SK-N-SH treated with all-trans-retinoic acid at 6 μM for 48 hours (cell line): ENCODE results near the gene CES3.

Source experiments
- ATAC-seq: fragments of 200-7000 bp; cut with Tn5 transposase; 3 replicates; pipeline ENCODE4 v1.9.1; 2020; ENCODE audit warnings: mild to moderate bottlenecking, moderate library complexity
- ARNTL ChIP-seq: fragments of 450-650 bp; formaldehyde crosslinking; IDR thresholded peaks from 2 replicates; pipeline ENCODE4 v1.5.0; 2020; ENCODE audit warnings: low read depth, mild to moderate bottlenecking, moderate library complexity, borderline replicate concordance
- BACH2 ChIP-seq: fragments of 250-450 bp; sonication (Bioruptor Pico); IDR thresholded peaks from 2 replicates; pipeline ENCODE4 v1.9.0; 2021; ENCODE audit warnings: mild to moderate bottlenecking, borderline replicate concordance
- CREB5 ChIP-seq: fragments of 250-450 bp; sonication (Bioruptor Pico); IDR thresholded peaks from 2 replicates; pipeline ENCODE4 v1.5.1; 2020; ENCODE audit warnings: low read depth, mild to moderate bottlenecking, moderate library complexity
- CSDC2 ChIP-seq: fragments of 250-450 bp; sonication (Bioruptor Pico); IDR thresholded peaks from 2 replicates; pipeline ENCODE4 v1.5.0; 2020; ENCODE audit warnings: mild to moderate bottlenecking, moderate library complexity
- CSRNP3 ChIP-seq: fragments of 250-450 bp; sonication (Bioruptor Pico); IDR thresholded peaks from 2 replicates; pipeline ENCODE4 v1.5.1; 2021; ENCODE audit warnings: mild to moderate bottlenecking, moderate library complexity
- ESRRG ChIP-seq: fragments of 250-450 bp; sonication (Bioruptor Pico); IDR thresholded peaks from 2 replicates; pipeline ENCODE4 v1.6.1; 2021; ENCODE audit warnings: mild to moderate bottlenecking
- GLIS3 ChIP-seq: fragments of 250-450 bp; sonication (Bioruptor Pico); IDR thresholded peaks from 2 replicates; pipeline ENCODE4 v1.5.0; 2020; ENCODE audit warnings: mild to moderate bottlenecking, moderate library complexity
- ISL1 ChIP-seq: fragments of 250-450 bp; sonication (Bioruptor Pico); IDR thresholded peaks from 2 replicates; pipeline ENCODE4 v2.1.2; 2022; ENCODE audit warnings: mild to moderate bottlenecking, moderate library complexity
- OSR1 ChIP-seq: fragments of 250-450 bp; sonication (Bioruptor Pico); IDR thresholded peaks from 2 replicates; pipeline ENCODE4 v1.8.0; 2022; ENCODE audit warnings: moderate library complexity, mild to moderate bottlenecking, inconsistent platforms
- PATZ1 ChIP-seq: fragments of 250-450 bp; sonication (Bioruptor Pico); IDR thresholded peaks from 2 replicates; pipeline ENCODE4 v1.8.0; 2020; ENCODE audit warnings: mild to moderate bottlenecking, moderate library complexity, borderline replicate concordance
- PPARA ChIP-seq: fragments of 250-450 bp; sonication (Bioruptor Pico); IDR thresholded peaks from 2 replicates; pipeline ENCODE4 v1.5.0; 2020; ENCODE audit warnings: mild to moderate bottlenecking, borderline replicate concordance
- RARB ChIP-seq: fragments of 250-450 bp; sonication (Bioruptor Pico); IDR thresholded peaks from 2 replicates; pipeline ENCODE4 v1.8.0; 2021; ENCODE audit warnings: mild to moderate bottlenecking, moderate library complexity
- SNAI2 ChIP-seq: fragments of 250-450 bp; sonication (Bioruptor Pico); IDR thresholded peaks from 2 replicates; pipeline ENCODE4 v1.5.0; 2020; ENCODE audit warnings: mild to moderate bottlenecking, moderate library complexity
- TCF4 ChIP-seq: fragments of 250-450 bp; sonication (Bioruptor Pico); IDR thresholded peaks from 2 replicates; pipeline ENCODE4 v1.8.0; 2021; ENCODE audit warnings: mild to moderate bottlenecking, moderate library complexity, borderline replicate concordance
- TOX ChIP-seq: fragments of 250-450 bp; sonication (Bioruptor Pico); IDR thresholded peaks from 2 replicates; pipeline ENCODE4 v1.8.0; 2021; ENCODE audit warnings: mild to moderate bottlenecking, moderate library complexity, borderline replicate concordance
- ZC3H10 ChIP-seq: fragments of 250-450 bp; sonication (Bioruptor Pico); IDR thresholded peaks from 2 replicates; pipeline ENCODE4 v1.5.1; 2021; ENCODE audit warnings: mild to moderate bottlenecking, moderate library complexity
- ZFP3 ChIP-seq: fragments of 250-450 bp; sonication (Bioruptor Pico); IDR thresholded peaks from 2 replicates; pipeline ENCODE4 v1.5.0; 2020; ENCODE audit warnings: mild to moderate bottlenecking, moderate library complexity
- ZFP30 ChIP-seq: fragments of 450-650 bp; formaldehyde crosslinking; IDR thresholded peaks from 2 replicates; pipeline ENCODE4 v1.5.0; 2022; ENCODE audit warnings: mild to moderate bottlenecking, moderate library complexity
- ZNF565 ChIP-seq: fragments of 450-650 bp; formaldehyde crosslinking; conservative IDR thresholded peaks from 2 replicates; pipeline ENCODE4 v1.5.0; 2020; ENCODE audit warnings: low read depth, mild to moderate bottlenecking, moderate library complexity
- ZNF70 ChIP-seq: fragments of 450-650 bp; formaldehyde crosslinking; IDR thresholded peaks from 2 replicates; pipeline ENCODE4 v1.5.0; 2020; ENCODE audit warnings: mild to moderate bottlenecking, moderate library complexity
- ZNF8 ChIP-seq: fragments of 450-650 bp; formaldehyde crosslinking; IDR thresholded peaks from 2 replicates; pipeline ENCODE4 v1.5.0; 2020; ENCODE audit warnings: mild to moderate bottlenecking, moderate library complexity
- TF ChIP-seq, protein P1 (sequence below): fragments of 250-450 bp; sonication (Bioruptor Pico); IDR thresholded peaks from 2 replicates; pipeline ENCODE4 v1.5.0; 2020; ENCODE audit warnings: mild to moderate bottlenecking, moderate library complexity

The CES3 gene

GRCh38 chr16:67014634-67015312 lies 53.7 kb downstream of the CES3 start:
- no peak for TF ChIP-seq RARB (CRISPR knock-in tag)
- TF ChIP-seq ZNF8, result no peak
- TF ChIP-seq ZNF70 (CRISPR knock-in tag), result no peak
- TF ChIP-seq, protein P1, sequence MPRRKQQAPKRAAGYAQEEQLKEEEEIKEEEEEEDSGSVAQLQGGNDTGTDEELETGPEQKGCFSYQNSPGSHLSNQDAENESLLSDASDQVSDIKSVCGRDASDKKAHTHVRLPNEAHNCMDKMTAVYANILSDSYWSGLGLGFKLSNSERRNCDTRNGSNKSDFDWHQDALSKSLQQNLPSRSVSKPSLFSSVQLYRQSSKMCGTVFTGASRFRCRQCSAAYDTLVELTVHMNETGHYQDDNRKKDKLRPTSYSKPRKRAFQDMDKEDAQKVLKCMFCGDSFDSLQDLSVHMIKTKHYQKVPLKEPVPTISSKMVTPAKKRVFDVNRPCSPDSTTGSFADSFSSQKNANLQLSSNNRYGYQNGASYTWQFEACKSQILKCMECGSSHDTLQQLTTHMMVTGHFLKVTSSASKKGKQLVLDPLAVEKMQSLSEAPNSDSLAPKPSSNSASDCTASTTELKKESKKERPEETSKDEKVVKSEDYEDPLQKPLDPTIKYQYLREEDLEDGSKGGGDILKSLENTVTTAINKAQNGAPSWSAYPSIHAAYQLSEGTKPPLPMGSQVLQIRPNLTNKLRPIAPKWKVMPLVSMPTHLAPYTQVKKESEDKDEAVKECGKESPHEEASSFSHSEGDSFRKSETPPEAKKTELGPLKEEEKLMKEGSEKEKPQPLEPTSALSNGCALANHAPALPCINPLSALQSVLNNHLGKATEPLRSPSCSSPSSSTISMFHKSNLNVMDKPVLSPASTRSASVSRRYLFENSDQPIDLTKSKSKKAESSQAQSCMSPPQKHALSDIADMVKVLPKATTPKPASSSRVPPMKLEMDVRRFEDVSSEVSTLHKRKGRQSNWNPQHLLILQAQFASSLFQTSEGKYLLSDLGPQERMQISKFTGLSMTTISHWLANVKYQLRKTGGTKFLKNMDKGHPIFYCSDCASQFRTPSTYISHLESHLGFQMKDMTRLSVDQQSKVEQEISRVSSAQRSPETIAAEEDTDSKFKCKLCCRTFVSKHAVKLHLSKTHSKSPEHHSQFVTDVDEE, result no peak
- TF ChIP-seq BACH2 (CRISPR knock-in tag), result no peak
- TF ChIP-seq ZFP3 (CRISPR knock-in tag), result no peak
- no peak for TF ChIP-seq ARNTL (CRISPR knock-in tag)
- TF ChIP-seq ESRRG, result no peak
- no peak for TF ChIP-seq PATZ1
- no peak for TF ChIP-seq ISL1
- TF ChIP-seq ZNF565, result no peak
- no peak for TF ChIP-seq PPARA
- no peak for TF ChIP-seq TOX (CRISPR knock-in tag)
- no peak for TF ChIP-seq ZFP30
- TF ChIP-seq ZC3H10 (CRISPR knock-in tag), result no peak
- no peak for TF ChIP-seq CREB5 (CRISPR knock-in tag)
- ATAC-seq, result no peak

DNA sequence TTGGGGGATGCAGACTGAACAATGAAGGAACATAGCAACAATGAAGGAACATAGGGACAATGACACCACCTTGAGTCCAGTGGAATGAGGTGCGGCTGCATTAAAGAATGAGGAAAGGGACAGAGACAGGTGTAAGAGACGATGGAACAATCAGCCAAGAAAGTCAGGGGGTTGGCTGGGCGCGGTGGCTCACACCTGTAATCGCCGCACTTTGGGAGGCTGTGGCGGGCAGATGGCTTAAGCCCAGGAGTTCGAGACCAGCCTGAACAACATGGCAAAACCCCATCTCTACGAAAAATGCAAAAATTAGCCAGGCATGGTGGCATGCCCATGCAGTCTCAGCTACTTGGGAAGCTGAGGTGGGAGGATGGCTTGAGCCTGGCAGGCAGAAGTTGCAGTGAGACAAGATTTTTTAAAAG lies 54.3 kb downstream of the CES3 start:
- no peak for TF ChIP-seq ZNF8
- no peak for TF ChIP-seq ZC3H10 (CRISPR knock-in tag)
- TF ChIP-seq ZNF70 (CRISPR knock-in tag), result no peak
- TF ChIP-seq CSDC2 (CRISPR knock-in tag), result no peak
- no peak for TF ChIP-seq TOX (CRISPR knock-in tag)
- no peak for TF ChIP-seq GLIS3 (CRISPR knock-in tag)
- TF ChIP-seq CREB5 (CRISPR knock-in tag), result no peak
- no peak for TF ChIP-seq RARB (CRISPR knock-in tag)
- TF ChIP-seq BACH2 (CRISPR knock-in tag), result no peak
- no peak for TF ChIP-seq PATZ1
- no peak for TF ChIP-seq ARNTL (CRISPR knock-in tag)
- no peak for TF ChIP-seq TCF4
- no peak for TF ChIP-seq ZFP3 (CRISPR knock-in tag)
- TF ChIP-seq, protein P1, result no peak
- TF ChIP-seq ZFP30, result no peak
- no peak for TF ChIP-seq OSR1 (CRISPR knock-in tag)
- TF ChIP-seq CSRNP3, result no peak
- no peak for TF ChIP-seq SNAI2 (CRISPR knock-in tag)
- no peak for ATAC-seq
